22Rv1 (cell line): ENCODE results near the gene A4GNT.

Experiments used
- ZFX ChIP-seq: fragments of 450-650 bp; IDR thresholded peaks from 2 replicates; pipeline ENCODE4 v1.6.1; 2017; ENCODE audit warnings: antibody characterized with exemption, borderline replicate concordance
- TF ChIP-seq, protein P1 (sequence below): fragments of 450-650 bp; IDR thresholded peaks from 2 replicates; pipeline ENCODE4 v1.5.1; 2017; ENCODE audit warnings: mild to moderate bottlenecking

DNA sequence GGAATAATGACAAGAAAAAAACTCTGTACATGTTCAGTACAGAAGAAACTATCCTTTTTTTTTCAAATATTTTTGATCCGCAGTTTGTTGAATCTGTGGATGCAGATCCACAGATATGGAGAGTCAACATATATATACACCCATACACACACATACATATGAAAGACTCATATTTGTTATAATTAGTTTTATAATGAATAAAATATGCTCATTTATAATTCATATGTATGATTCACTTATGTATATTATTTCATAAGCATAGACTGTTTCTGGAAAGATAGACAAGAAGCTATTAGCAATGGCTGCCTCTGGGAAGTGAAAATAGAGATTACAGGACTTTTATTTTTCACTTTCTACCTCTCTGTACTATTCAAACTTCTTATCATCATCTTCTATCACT, 26.6 kb downstream of the A4GNT start:
- TF ChIP-seq, protein P1, sequence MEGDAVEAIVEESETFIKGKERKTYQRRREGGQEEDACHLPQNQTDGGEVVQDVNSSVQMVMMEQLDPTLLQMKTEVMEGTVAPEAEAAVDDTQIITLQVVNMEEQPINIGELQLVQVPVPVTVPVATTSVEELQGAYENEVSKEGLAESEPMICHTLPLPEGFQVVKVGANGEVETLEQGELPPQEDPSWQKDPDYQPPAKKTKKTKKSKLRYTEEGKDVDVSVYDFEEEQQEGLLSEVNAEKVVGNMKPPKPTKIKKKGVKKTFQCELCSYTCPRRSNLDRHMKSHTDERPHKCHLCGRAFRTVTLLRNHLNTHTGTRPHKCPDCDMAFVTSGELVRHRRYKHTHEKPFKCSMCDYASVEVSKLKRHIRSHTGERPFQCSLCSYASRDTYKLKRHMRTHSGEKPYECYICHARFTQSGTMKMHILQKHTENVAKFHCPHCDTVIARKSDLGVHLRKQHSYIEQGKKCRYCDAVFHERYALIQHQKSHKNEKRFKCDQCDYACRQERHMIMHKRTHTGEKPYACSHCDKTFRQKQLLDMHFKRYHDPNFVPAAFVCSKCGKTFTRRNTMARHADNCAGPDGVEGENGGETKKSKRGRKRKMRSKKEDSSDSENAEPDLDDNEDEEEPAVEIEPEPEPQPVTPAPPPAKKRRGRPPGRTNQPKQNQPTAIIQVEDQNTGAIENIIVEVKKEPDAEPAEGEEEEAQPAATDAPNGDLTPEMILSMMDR: no peak
- TF ChIP-seq ZFX: no peak
